HL-60 (cell line): ENCODE data around the gene ZFP36L1.

Experiments
- CTCF ChIP-seq: IDR thresholded peaks from one replicate; pipeline ENCODE4 v1.5.1; 2011; ENCODE audit warnings: low read length, control low read depth, inconsistent platforms; ENCODE audit not compliant: insufficient read depth
- GABPA ChIP-seq: IDR thresholded peaks from 2 replicates; pipeline ENCODE4 v1.6.1; 2012; ENCODE audit warnings: low read depth
- POLR2AphosphoS5 ChIP-seq: IDR thresholded peaks from 2 replicates; pipeline ENCODE4 v1.6.1; 2012; ENCODE audit warnings: low read depth
- SPI1 ChIP-seq: IDR thresholded peaks from 2 replicates; pipeline ENCODE4 v1.6.1; 2012; ENCODE audit warnings: low read depth, mild to moderate bottlenecking, borderline replicate concordance
- TF ChIP-seq, protein P1 (sequence below): IDR thresholded peaks from 2 replicates; pipeline ENCODE4 v1.6.1; 2012; ENCODE audit warnings: low read depth; ENCODE audit not compliant: insufficient replicate concordance

DNA sequence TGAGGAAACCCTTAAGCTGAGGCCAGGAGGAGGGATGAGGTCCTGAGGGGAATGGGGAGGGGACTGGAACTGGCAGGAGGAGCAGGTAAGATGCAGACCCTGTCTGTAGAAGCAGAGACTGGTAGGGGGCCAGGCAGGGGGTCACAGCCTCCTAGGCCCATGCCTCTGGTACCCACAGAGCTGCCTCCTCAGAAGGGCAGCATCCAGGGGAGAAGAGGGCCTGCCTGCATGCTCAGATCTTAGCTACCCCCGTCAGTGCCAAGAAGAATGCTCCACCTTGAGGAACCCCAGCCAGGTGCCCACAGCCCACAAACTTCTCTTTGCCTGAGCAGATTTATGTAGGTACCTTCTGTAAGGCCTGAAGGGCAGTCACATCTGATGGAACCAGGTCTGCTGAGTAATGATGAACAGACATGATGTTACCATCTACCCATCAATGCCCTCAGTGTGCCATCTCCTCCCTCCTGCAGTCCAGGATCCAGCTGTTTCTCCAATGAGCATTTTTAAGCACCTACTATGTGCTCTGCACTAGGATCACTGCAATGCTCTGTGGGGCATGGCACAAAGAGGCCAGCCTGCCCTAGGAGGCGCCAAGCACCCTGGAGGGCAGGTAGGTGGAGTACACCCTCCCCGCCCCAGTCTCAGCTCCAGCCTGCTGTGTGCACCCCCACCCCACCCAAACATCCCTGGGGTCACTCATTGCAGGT is 24.8 kb upstream of the ZFP36L1 start:
- TF ChIP-seq POLR2AphosphoS5: no peak
- TF ChIP-seq, protein P1, sequence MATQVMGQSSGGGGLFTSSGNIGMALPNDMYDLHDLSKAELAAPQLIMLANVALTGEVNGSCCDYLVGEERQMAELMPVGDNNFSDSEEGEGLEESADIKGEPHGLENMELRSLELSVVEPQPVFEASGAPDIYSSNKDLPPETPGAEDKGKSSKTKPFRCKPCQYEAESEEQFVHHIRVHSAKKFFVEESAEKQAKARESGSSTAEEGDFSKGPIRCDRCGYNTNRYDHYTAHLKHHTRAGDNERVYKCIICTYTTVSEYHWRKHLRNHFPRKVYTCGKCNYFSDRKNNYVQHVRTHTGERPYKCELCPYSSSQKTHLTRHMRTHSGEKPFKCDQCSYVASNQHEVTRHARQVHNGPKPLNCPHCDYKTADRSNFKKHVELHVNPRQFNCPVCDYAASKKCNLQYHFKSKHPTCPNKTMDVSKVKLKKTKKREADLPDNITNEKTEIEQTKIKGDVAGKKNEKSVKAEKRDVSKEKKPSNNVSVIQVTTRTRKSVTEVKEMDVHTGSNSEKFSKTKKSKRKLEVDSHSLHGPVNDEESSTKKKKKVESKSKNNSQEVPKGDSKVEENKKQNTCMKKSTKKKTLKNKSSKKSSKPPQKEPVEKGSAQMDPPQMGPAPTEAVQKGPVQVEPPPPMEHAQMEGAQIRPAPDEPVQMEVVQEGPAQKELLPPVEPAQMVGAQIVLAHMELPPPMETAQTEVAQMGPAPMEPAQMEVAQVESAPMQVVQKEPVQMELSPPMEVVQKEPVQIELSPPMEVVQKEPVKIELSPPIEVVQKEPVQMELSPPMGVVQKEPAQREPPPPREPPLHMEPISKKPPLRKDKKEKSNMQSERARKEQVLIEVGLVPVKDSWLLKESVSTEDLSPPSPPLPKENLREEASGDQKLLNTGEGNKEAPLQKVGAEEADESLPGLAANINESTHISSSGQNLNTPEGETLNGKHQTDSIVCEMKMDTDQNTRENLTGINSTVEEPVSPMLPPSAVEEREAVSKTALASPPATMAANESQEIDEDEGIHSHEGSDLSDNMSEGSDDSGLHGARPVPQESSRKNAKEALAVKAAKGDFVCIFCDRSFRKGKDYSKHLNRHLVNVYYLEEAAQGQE: no peak
- no peak for TF ChIP-seq CTCF
- TF ChIP-seq SPI1: no peak
- TF ChIP-seq GABPA: no peak
